Measurements from ENCODE around the gene DHRS11.
A peak's percentile ranks its signal among the peaks of the same experiment; 100 is the strongest.
"Not testable (repeated sequence)": the region's sequence is repeated elsewhere in the genome, so short reads cannot be mapped to it uniquely, and the experiment has no call there.

Gene DHRS11

GRCh38 chr17:36592716-36593321 lies 1.1 kb downstream of the DHRS11 start:
- peak overlapping the region in 6 of 7 experiments; percentile 81 to 96 (median 88) for H3K4me3 ChIP-seq

GRCh38 chr17:36593656-36594316 lies 2.1 kb downstream of the DHRS11 start:
- no peak overlapping the region for H3K4me3 ChIP-seq
- H3K27ac ChIP-seq: peak overlapping the region in 2 of 21 experiments; percentile 34 to 38

More at GRCh38 chr17:36592716-36593321, 1.1 kb downstream of the DHRS11 start:
- H3K27ac ChIP-seq: peak overlapping the region in 8 of 21 experiments; percentile 6 to 92 (median 83)

GRCh38 chr17:36594626-36595401 lies 3.1 kb downstream of the DHRS11 start:
- Histone ChIP-seq H3K4me3 (no peak overlapping the region), H3K27ac (no peak overlapping the region)

- Histone ChIP-seq H3K27ac (no peak overlapping the region), H3K4me3 (no peak overlapping the region)
Observed at GRCh38 chr17:36597226-36597625, 5.5 kb downstream of the DHRS11 start.

- H3K27ac ChIP-seq: no peak overlapping the region
- H3K4me3 ChIP-seq: no peak overlapping the region
Observed at GRCh38 chr17:36597866-36598777, 6.4 kb downstream of the DHRS11 start.

- Histone ChIP-seq H3K4me3 (no peak overlapping the region), H3K27ac (no peak overlapping the region)
Observed at GRCh38 chr17:36598951-36599401, 7.3 kb downstream of the DHRS11 start.

GRCh38 chr17:36599546-36600250 lies 8.0 kb downstream of the DHRS11 start:
- Histone ChIP-seq H3K27ac (no peak overlapping the region), H3K4me3 (no peak overlapping the region)

GRCh38 chr17:36600465-36600864 lies 8.8 kb downstream of the DHRS11 start:
- peak overlapping the region in 16 of 21 experiments; percentile 48 to 92 (median 86) for H3K27ac ChIP-seq
- peak overlapping the region in 2 of 7 experiments; percentile 61 to 97 for H3K4me3 ChIP-seq

GRCh38 chr17:36600936-36601302 lies 9.2 kb downstream of the DHRS11 start:
- Histone ChIP-seq H3K4me3 (peak overlapping the region; percentile 61 to 97 (median 89)), H3K27ac (peak overlapping the region in 20 of 21 experiments; percentile 48 to 92 (median 86))

- H3K27ac ChIP-seq: peak within 1 kb of the TSS; percentile 48 to 92 (median 86)
- H3K4me3 ChIP-seq: peak within 1 kb of the TSS; percentile 61 to 97 (median 89)
Observed at GRCh38 chr17:36601303-36602029, 9.8 kb downstream of the DHRS11 start, which contains the start of gene MRM1. Gene MRM1 (plus strand): TSS chr17:36601583. CDS start chr17:36601811, 228 bp downstream.

GRCh38 chr17:36602030-36602748 lies 10.5 kb downstream of the DHRS11 start:
- H3K27ac ChIP-seq: peak overlapping the region in 20 of 21 experiments; percentile 48 to 92 (median 86)
- H3K4me3 ChIP-seq: peak overlapping the region; percentile 61 to 97 (median 89)

GRCh38 chr17:36602924-36603384 lies 11.3 kb downstream of the DHRS11 start:
- Histone ChIP-seq H3K27ac (no peak overlapping the region), H3K4me3 (peak overlapping the region; percentile 61 to 97 (median 89))

- H3K4me3 ChIP-seq, H3K27ac ChIP-seq: not testable (repeated sequence)
Observed at GRCh38 chr17:36605028-36605427, 13.3 kb downstream of the DHRS11 start.

- Histone ChIP-seq H3K4me3 (no peak overlapping the region), H3K27ac (no peak overlapping the region)
Observed at GRCh38 chr17:36608280-36608679, 16.6 kb downstream of the DHRS11 start.

- Histone ChIP-seq H3K27ac (no peak overlapping the region), H3K4me3 (no peak overlapping the region)
Observed at GRCh38 chr17:36608794-36609497, 17.3 kb downstream of the DHRS11 start.

- H3K4me3 ChIP-seq: no peak overlapping the region
- H3K27ac ChIP-seq: no peak overlapping the region
Observed at GRCh38 chr17:36609498-36609862, 17.8 kb downstream of the DHRS11 start.

GRCh38 chr17:36610474-36610873 lies 18.8 kb downstream of the DHRS11 start:
- H3K27ac ChIP-seq: no peak overlapping the region
- no peak overlapping the region for H3K4me3 ChIP-seq
